ENCODE data around the gene CDC7. TPM values are rescaled to one million over a fixed set of nuclear protein-coding genes. Genes with fewer than 3 reads are reported as not detected.

CDC7 gene
- polyA plus RNA-seq, 1 donor = 9.9 TPM

GRCh38 chr1:91572044-91572443 lies 71.4 kb downstream of the CDC7 start:
- no peaks in the 10 kb centered on the region for H3K27me3 ChIP-seq (ENCODE audit: control insufficient read depth, insufficient read depth, low read length)
- H3K27ac ChIP-seq (ENCODE audit: low read length) = no peak overlapping the region
- no peak overlapping the region for H3K4me3 ChIP-seq (ENCODE audit: low read length)
- 87% methylated on average over 3 of the region's 10 CpGs for WGBS (ENCODE audit: insufficient coverage, low lambda C conversion rate)
- H3K9me3 ChIP-seq (ENCODE audit: control insufficient read depth, low read depth, low read length) = no peaks in the 10 kb centered on the region
- H3K4me1 ChIP-seq (ENCODE audit: control insufficient read depth, insufficient read depth, low read length) = no peaks in the 10 kb centered on the region
- no peaks in the 10 kb centered on the region for H3K36me3 ChIP-seq (ENCODE audit: control insufficient read depth, insufficient read depth, low read length)
- no peak for DNase-seq

Other genes with a start within 250 kb of the CDC7 start
- gene HFM1, start 96.0 kb upstream of the CDC7 start, polyA plus RNA-seq = 1.5 TPM